ENCODE results near the gene FMO5.
"Not testable (repeated sequence)": the region's sequence is repeated elsewhere in the genome, so short reads cannot be mapped to it uniquely, and the experiment has no call there.

The FMO5 gene

GRCh38 chr1:147204080-147204479 lies 21.1 kb downstream of the FMO5 start:
- no peak for DNase-seq

- no peak for DNase-seq
Observed at GRCh38 chr1:147202576-147202975, 22.6 kb downstream of the FMO5 start.

GRCh38 chr1:147201786-147202185 lies 23.4 kb downstream of the FMO5 start:
- DNase-seq, result no peak

GRCh38 chr1:147201276-147201675 lies 23.9 kb downstream of the FMO5 start:
- no peak for DNase-seq

- not testable (repeated sequence) for DNase-seq
Observed at GRCh38 chr1:147197324-147197723, 27.8 kb downstream of the FMO5 start.

GRCh38 chr1:147189514-147189913 lies 35.6 kb downstream of the FMO5 start:
- no peak for DNase-seq

- no peak for DNase-seq
Observed at GRCh38 chr1:147185432-147185831, 39.7 kb downstream of the FMO5 start.

GRCh38 chr1:147177611-147178380 lies 47.3 kb downstream of the FMO5 start:
- peak; percentile 43 for DNase-seq

GRCh38 chr1:147172168-147173016 lies 52.7 kb downstream of the FMO5 start, which contains the start of gene PRKAB2:
Gene PRKAB2 (minus strand): TSS chr1:147172470. CDS start chr1:147172144, 326 bp downstream.
- peak; percentile 99 for DNase-seq

- DNase-seq, result no peak
Observed at GRCh38 chr1:147171399-147172167, 53.6 kb downstream of the FMO5 start.

- no peak for DNase-seq
Observed at GRCh38 chr1:147169840-147170674, 55.1 kb downstream of the FMO5 start.

- no peak for DNase-seq
Observed at GRCh38 chr1:147169171-147169570, 56.0 kb downstream of the FMO5 start.

GRCh38 chr1:147168626-147169058 lies 56.5 kb downstream of the FMO5 start:
- no peak for DNase-seq

GRCh38 chr1:147167365-147167764 lies 57.8 kb downstream of the FMO5 start:
- no peak for DNase-seq

- no peak for DNase-seq
Observed at GRCh38 chr1:147163019-147163418, 62.1 kb downstream of the FMO5 start.

- no peak for DNase-seq
Observed at GRCh38 chr1:147162093-147162492, 63.0 kb downstream of the FMO5 start.

- DNase-seq, result not testable (repeated sequence)
Observed at GRCh38 chr1:147157116-147157515, 68.0 kb downstream of the FMO5 start.

GRCh38 chr1:147156642-147157041 lies 68.5 kb downstream of the FMO5 start:
- DNase-seq, result no peak

GRCh38 chr1:147152772-147153171 lies 72.4 kb downstream of the FMO5 start:
- no peak for DNase-seq

GRCh38 chr1:147151244-147151643 lies 73.9 kb downstream of the FMO5 start:
- no peak for DNase-seq

- no peak for DNase-seq
Observed at GRCh38 chr1:147142886-147143285, 82.3 kb downstream of the FMO5 start.

All from retina (tissue), 1 donor.